SK-N-SH (cell line): Measurements from ENCODE around the gene PREB.

Experiments used
- CTCF ChIP-seq: fragments of 200-600 bp; sonication (generic); IDR thresholded peaks from 2 replicates; pipeline ENCODE4 v1.6.1; 2017; ENCODE audit warnings: antibody characterized with exemption, mild to moderate bottlenecking, moderate library complexity
- MAX ChIP-seq: IDR thresholded peaks from 2 replicates; pipeline ENCODE4 v1.4.0; 2012; ENCODE audit warnings: low read depth
- USF2 ChIP-seq: fragments of 150-350 bp; IDR thresholded peaks from 2 replicates; pipeline ENCODE4 v1.6.1; 2017; ENCODE audit warnings: antibody characterized with exemption, low read length, low read depth, borderline replicate concordance

DNA sequence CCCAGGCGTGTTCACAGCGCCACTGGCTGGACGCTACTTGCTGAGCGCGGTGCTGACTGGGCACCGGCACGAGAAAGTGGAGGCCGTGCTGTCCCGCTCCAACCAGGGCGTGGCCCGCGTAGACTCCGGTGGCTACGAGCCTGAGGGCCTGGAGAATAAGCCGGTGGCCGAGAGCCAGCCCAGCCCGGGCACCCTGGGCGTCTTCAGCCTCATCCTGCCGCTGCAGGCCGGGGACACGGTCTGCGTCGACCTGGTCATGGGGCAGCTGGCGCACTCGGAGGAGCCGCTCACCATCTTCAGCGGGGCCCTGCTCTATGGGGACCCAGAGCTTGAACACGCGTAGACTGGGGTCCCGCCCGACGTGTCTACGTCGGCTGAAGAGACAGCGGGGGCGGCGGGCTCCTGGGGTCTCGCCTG lies 48.8 kb downstream of the PREB start:
- peak; percentile 50 for TF ChIP-seq CTCF
- no peak for TF ChIP-seq MAX
- no peak for TF ChIP-seq USF2
